K562 (cell line): ENCODE measurements around the gene HPSE2. TPM values are rescaled to one million over a fixed set of nuclear protein-coding genes. Genes with fewer than 3 reads are reported as not detected.

Experiments used
- BCOR ChIP-seq: fragments of 450-650 bp; IDR thresholded peaks from 2 replicates; pipeline ENCODE4 v1.6.1; 2016
- CBX8 ChIP-seq: fragments of 200-600 bp; sonication (generic); IDR thresholded peaks from 2 replicates; pipeline ENCODE4 v1.6.1; 2012; ENCODE audit warnings: borderline replicate concordance, mixed run types, low read depth, mild to moderate bottlenecking, moderate library complexity, mixed read lengths, low read length, control low read depth, inconsistent platforms; ENCODE audit not compliant: poor library complexity, severe bottlenecking; ENCODE audit errors: extremely low read depth
- CEBPB ChIP-seq: fragments of 450-650 bp; IDR thresholded peaks from 2 replicates; pipeline ENCODE4 v1.6.1; 2016; ENCODE audit warnings: missing genetic modification characterization, missing compliant biosample characterization
- E2F8 ChIP-seq: fragments of 450-650 bp; IDR thresholded peaks from 2 replicates; pipeline ENCODE4 v1.7.1; 2018; ENCODE audit warnings: mild to moderate bottlenecking, low read depth; ENCODE audit not compliant: partially characterized antibody
- ELF2 ChIP-seq: fragments of 250-450 bp; sonication (Bioruptor Pico); IDR thresholded peaks from 2 replicates; pipeline ENCODE4 v1.5.0; 2021; ENCODE audit warnings: mild to moderate bottlenecking
- ETV1 ChIP-seq: fragments of 450-650 bp; conservative IDR thresholded peaks from 2 replicates; pipeline ENCODE4 v1.6.1; 2016; ENCODE audit warnings: missing genetic modification characterization, control low read depth, low read depth, missing compliant biosample characterization
- GTF2E2 ChIP-seq: fragments of 200-800 bp; sonication (Bioruptor generic); IDR thresholded peaks from 2 replicates; pipeline ENCODE4 v1.6.1; 2016; ENCODE audit warnings: missing genetic modification characterization, missing compliant biosample characterization
- HDGF ChIP-seq: fragments of 450-650 bp; IDR thresholded peaks from 2 replicates; pipeline ENCODE4 v1.6.1; 2016
- HMBOX1 ChIP-seq: sonication (generic); IDR thresholded peaks from 2 replicates; pipeline ENCODE4 v1.6.1; 2016
- KLF10 ChIP-seq: fragments of 250-450 bp; sonication (Bioruptor Pico); IDR thresholded peaks from 2 replicates; pipeline ENCODE4 v1.6.1; 2021; ENCODE audit warnings: matching md5 sums
- KLF6 ChIP-seq: fragments of 250-450 bp; sonication (Bioruptor Pico); IDR thresholded peaks from 2 replicates; pipeline ENCODE4 v1.4.0; 2020; ENCODE audit warnings: mild to moderate bottlenecking, moderate library complexity, borderline replicate concordance
- MCM3 ChIP-seq: fragments of 450-650 bp; IDR thresholded peaks from 2 replicates; pipeline ENCODE4 v1.6.1; 2016
- NFE2 ChIP-seq: IDR thresholded peaks from 2 replicates; pipeline ENCODE4 v1.6.1; 2014; ENCODE audit warnings: antibody characterized with exemption, low read depth
- NFE2L1 ChIP-seq: fragments of 450-650 bp; IDR thresholded peaks from 2 replicates; pipeline ENCODE4 v1.6.1; 2016; ENCODE audit warnings: missing genetic modification characterization, low read depth, mild to moderate bottlenecking, missing compliant biosample characterization, moderate library complexity, borderline replicate concordance
- NR4A1 ChIP-seq, 2 experiments: fragments of 250-450 bp in 1 of 2; fragments of 450-650 bp in 1 of 2; sonication (Bioruptor Pico) in 1 of 2; IDR thresholded peaks; 2 replicates each; pipeline versions ENCODE4 v1.4.0 to v1.6.1; 2016 to 2020; ENCODE audit warnings: mild to moderate bottlenecking in 2 of 2, missing compliant biosample characterization in 1 of 2, missing genetic modification characterization in 1 of 2, moderate library complexity in 1 of 2
- POLR3A ChIP-seq: IDR thresholded peaks from 2 replicates; pipeline ENCODE4 v1.6.1; 2011; ENCODE audit warnings: borderline replicate concordance, mild to moderate bottlenecking, moderate library complexity; ENCODE audit not compliant: insufficient read length, insufficient read depth; ENCODE audit errors: extremely low read depth
- RBM14 ChIP-seq: fragments of 200-400 bp; formaldehyde crosslinking; IDR thresholded peaks from 2 replicates; pipeline ENCODE4 v1.6.1; 2018; ENCODE audit warnings: low read depth, mild to moderate bottlenecking, low read length, moderate library complexity, borderline replicate concordance; ENCODE audit not compliant: insufficient read depth
- SAFB ChIP-seq: fragments of 200-400 bp; formaldehyde crosslinking; IDR thresholded peaks from 2 replicates; pipeline ENCODE4 v1.6.1; 2017; ENCODE audit warnings: low read depth, low read length, borderline replicate concordance
- SMAD2 ChIP-seq: fragments of 150-350 bp; IDR thresholded peaks from 2 replicates; pipeline ENCODE4 v1.6.1; 2014; ENCODE audit warnings: low read depth, mild to moderate bottlenecking, low read length
- TRIM28 ChIP-seq: fragments of 450-650 bp; IDR thresholded peaks from 2 replicates; pipeline ENCODE4 v1.6.1; 2017
- XRCC4 ChIP-seq: IDR thresholded peaks from one replicate; pipeline ENCODE4 v1.6.1; 2011; ENCODE audit not compliant: insufficient read depth, insufficient read length; ENCODE audit errors: extremely low read depth
- ZKSCAN1 ChIP-seq: fragments of 150-350 bp; IDR thresholded peaks from 2 replicates; pipeline ENCODE4 v1.6.1; 2016; ENCODE audit warnings: low read depth, low read length
- ZNF143 ChIP-seq: sonication (generic); formaldehyde crosslinking; IDR thresholded peaks from 2 replicates; pipeline ENCODE4 v1.9.0; 2022; ENCODE audit warnings: mild to moderate bottlenecking, missing genetic modification reagents
- ZNF232 ChIP-seq: sonication (generic); formaldehyde crosslinking; IDR thresholded peaks from 2 replicates; pipeline ENCODE4 v1.8.0; 2022; ENCODE audit warnings: mild to moderate bottlenecking, missing genetic modification reagents
- ZNF507 ChIP-seq: conservative IDR thresholded peaks from 2 replicates; pipeline ENCODE4 v1.6.1; 2017; ENCODE audit warnings: missing genetic modification characterization, missing compliant biosample characterization
- ZNF76 ChIP-seq: fragments of 250-450 bp; sonication (Bioruptor Pico); IDR thresholded peaks from 2 replicates; pipeline ENCODE4 v1.4.0; 2020; ENCODE audit warnings: mild to moderate bottlenecking, moderate library complexity, borderline replicate concordance
- polyA plus RNA-seq, 8 experiments: library from polyadenylated mRNA; depleted of rRNA in 4 of 8; stranded (reverse) in 5 of 8; unstranded in 3 of 8; fragments of >200 nt; fragmentation: Nextera tagmentation in 2 of 8; fragmentation: Illumina TruSeq in 1 of 8; extraction: Ambion mirVana in 2 of 8; extraction: Trizol in 1 of 8; gene quantifications; 2 replicates each; pipeline versions ENCODE4 v1.2.1 to v1.2.3, GENCODE V29; 2011 to 2014; ENCODE audit warnings: inconsistent platforms in 1 of 8, missing spikeins in 1 of 8
- total RNA-seq, 7 experiments: library from RNA; depleted of rRNA in 6 of 7; stranded (reverse); fragments of >200 nt in 6 of 7; fragmentation: Illumina TruSeq in 2 of 7; extraction: Trizol in 2 of 7; gene quantifications; 2 replicates each; pipeline versions ENCODE4 v1.2.1 to v1.2.3, GENCODE V29; 2011 to 2021; ENCODE audit warnings: low replicate concordance in 1 of 7

HPSE2 gene
- total and polyA plus RNA-seq, 9 of the 15 experiments (the other 6 are each of a cell fraction or from before 2014, with no cell fraction given) = 0.03 to 0.10 (median 0.04) TPM; not detected in 2

- TF ChIP-seq HDGF (no peak), KLF10 (CRISPR knock-in tag) (no peak), NR4A1 (CRISPR knock-in tag; IDR thresholded peaks at IDR 0.05) (no peak), NR4A1 (tag; IDR thresholded peaks at IDR 0.05) (no peak), KLF6 (no peak), ZNF507 (tag) (no peak), SAFB (no peak), CEBPB (tag) (no peak), HMBOX1 (no peak), ELF2 (CRISPR knock-in tag) (no peak), XRCC4 (no peak), BCOR (no peak), ZKSCAN1 (no peak), TRIM28 (no peak), ZNF76 (CRISPR knock-in tag) (no peak), SMAD2 (no peak), CBX8 (no peak), ETV1 (tag) (no peak; the same call in 1 of the 2 replicates), E2F8 (no peak), GTF2E2 (no peak), RBM14 (no peak), ZNF232 (CRISPR knock-in tag) (no peak), NFE2L1 (tag) (no peak), MCM3 (no peak), POLR3A (no peak), NFE2 (no peak), ZNF143 (CRISPR knock-in tag) (no peak)
Measured at GRCh38 chr10:98458809-98459784, 776.6 kb downstream of the HPSE2 start (continued).
